HG03521 (cell line): ENCODE results near the gene GMDS.

ENCODE experiments used
- ATAC-seq: cut with Tn5 transposase; IDR thresholded peaks from one replicate; pipeline ENCODE4 v1.9.1; 2021; ENCODE audit warnings: mild to moderate bottlenecking, moderate library complexity; ENCODE audit not compliant: unreplicated experiment

GMDS gene

DNA sequence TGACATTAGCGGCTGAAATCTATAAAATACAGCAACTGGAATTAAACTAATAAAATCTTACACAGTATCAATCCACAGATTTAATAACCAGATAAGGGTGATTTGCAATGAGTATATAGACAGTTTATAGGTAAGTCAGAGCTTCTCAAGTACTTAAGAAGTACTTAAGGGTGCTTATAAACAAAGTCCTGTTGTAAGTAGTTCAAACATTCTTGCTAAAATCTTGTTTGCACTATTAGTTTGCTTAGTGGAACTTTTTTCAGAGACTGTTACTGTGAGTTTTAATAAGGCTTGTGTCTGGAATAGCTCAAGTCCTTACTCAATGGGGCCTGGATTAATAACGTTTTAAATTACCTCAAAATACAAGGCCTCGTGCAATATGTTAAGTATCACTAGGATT, 240.5 kb downstream of the GMDS start:
- no peak for ATAC-seq

DNA sequence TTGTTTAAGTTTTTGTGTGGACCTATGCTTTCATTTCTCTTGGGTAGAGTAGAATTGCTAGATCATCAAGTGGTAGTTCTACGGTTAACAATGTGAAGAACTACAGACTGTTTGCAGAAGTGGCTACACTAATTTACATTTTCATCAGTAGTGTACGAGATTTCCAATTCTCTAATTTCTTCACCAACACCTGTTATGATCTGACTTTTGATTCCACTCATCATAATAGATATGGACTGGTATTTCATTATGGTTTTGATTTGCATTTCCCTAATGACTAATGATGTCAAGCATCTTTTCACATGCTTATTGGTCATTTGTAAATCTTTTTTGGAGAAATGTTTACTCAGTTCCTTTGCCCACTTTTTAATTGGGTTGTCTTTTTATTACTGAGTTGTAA, 244.4 kb downstream of the GMDS start:
- no peak for ATAC-seq

DNA sequence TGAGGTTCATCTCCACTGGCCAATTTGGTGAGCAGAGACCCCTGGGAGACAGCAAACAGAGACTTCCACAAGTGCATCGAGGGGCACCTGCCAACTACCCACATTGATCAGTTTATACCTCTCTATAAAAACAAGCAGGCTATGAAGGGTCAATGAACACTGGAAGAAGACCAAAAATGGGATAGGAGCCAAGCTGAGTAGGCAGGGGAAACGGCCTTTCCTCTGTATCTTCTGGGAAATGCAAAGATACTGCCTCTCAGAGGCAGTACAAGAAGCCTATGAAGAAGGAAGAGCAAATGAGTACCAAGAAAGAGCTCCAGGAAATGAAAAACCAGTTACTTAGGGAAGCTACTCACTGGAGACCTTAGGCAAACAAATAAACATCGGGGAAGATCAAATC, 247.7 kb downstream of the GMDS start:
- ATAC-seq: no peak

DNA sequence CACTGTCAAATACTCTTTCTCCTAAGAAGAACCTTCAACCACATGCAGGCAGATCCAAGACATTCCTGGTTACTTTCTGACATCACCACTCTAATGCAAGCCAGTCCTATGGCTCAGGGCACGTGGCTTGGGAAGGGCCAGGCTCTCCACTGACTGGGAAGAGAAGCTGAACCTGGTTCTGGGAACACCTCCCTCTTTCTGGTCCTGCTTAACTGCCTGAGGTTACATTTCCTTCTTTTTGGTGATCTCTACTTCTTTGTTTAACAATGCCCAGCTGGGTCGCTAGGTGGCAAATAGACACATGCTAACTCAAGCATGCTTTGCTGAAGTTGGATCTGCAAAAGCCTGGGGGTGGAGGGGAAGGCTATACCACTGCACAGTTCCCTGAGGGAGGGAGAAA, 249.8 kb downstream of the GMDS start:
- no peak for ATAC-seq

DNA sequence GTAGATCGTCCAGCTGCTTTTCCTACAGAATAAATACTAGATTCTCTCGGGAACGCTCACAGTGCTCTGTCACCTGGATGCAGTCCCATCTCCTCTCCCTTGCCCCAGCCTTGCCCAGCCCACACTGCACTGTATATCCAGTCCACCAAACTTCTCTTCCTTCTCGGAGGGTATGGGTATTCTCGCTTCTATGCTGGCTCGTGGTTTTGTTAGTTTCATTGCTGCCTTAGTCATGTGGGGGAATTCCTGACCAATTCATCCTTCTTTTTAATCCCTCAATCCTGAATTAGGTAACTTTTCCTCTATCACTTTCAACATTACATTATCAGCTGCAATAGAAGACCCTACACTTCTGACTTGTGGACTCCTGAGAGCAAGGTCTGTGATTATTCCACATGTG, 252.4 kb downstream of the GMDS start:
- ATAC-seq: no peak

DNA sequence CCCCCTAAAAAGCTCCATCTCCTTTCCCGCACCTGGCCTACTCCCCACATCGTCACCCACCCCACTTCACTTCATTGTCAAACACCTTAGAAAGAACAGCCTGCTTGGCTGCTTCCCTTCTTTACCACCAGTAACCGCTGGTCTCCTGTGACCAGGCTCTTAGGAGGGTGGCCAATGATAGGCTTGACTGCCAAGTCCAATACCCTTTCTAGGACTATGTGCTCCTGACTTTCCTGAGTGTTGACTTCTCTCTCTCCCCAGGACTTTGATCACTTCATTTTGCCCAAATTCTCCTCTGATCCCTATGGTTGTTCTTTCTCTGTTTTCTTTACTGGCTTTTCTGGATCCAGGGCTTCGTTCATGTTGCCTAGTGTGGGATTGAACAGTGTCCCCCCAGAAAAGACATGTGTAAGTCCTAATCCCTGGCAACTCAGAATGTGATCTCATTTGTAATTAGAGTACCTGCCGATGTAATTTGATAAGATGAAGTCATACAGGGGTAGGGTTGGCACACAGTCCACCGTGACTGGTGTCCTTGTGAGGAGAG, 254.0 kb downstream of the GMDS start:
- no peak for ATAC-seq

DNA sequence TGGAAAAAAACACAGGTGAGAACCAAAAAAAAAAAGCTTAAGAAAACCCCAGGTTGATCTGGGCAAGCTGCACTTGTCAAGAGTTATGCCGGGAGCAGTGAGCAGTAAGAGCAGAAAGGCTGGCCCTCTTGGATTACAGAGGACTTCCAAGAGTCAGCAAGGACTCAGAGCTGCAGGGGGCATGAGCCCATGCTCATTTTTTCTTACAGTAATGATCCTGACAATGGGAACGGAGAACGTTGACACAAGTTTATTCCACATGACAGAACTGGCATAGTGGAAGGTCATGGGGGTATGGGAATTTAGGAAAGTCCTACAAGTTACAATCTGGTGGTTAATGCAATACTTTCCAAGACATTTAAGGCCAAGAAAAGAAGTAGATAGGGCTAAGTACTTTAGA, 256.6 kb downstream of the GMDS start:
- no peak for ATAC-seq

DNA sequence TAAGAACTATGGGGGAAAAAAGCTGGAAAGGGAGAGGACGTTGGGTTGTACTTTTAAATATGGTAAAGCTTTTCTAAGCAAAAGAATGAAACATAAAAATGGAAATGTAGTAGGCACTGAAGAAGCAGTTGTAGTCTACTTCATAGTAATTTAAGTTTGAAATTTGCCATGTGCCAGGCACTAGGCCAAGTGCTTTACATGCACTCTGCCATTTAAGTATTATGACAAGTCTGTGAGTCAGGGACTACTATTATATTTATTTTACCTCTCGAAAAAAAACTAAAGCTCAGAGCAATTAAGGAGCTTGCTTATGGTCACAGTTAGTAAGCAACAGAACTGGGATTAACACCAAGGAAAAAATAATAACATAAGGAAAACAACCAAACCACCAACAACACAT, 257.8 kb downstream of the GMDS start:
- ATAC-seq: no peak

DNA sequence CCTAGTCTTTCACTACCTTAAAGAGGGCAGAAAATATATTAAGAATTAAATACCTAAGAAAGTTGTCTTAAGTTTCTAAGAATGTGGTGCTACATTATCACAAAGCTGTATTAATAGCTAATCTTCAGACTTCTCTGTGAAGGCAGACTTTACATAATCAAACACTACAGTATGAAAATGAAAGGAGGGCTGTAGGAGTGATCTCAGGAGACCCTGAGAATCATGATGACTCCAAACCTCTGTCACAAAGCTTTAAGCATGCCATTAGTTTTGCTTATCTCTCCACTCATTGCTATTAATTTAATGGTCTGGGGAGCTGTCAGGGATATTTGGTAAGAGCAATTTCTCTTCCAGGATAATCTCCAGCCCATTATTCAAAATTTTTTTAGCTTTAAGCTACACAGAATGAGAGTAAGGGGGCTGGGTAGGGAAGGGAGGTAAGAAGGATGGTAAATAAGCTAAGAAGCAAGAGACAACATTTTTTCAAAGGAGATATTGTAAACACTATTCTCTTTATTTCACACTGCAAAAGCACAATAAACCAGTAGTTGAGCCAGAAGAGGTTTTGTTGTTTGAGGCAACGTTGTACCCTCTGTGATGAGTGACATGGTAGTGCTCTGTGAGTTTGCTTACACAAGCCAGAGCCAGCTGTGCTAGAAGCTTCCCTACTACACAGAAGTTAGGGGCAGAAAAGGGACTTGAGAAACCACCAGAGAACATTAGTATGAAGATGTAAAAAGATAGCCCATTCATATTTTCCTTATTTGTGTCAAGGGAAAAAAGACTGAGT, 258.8 kb downstream of the GMDS start:
- no peak for ATAC-seq

DNA sequence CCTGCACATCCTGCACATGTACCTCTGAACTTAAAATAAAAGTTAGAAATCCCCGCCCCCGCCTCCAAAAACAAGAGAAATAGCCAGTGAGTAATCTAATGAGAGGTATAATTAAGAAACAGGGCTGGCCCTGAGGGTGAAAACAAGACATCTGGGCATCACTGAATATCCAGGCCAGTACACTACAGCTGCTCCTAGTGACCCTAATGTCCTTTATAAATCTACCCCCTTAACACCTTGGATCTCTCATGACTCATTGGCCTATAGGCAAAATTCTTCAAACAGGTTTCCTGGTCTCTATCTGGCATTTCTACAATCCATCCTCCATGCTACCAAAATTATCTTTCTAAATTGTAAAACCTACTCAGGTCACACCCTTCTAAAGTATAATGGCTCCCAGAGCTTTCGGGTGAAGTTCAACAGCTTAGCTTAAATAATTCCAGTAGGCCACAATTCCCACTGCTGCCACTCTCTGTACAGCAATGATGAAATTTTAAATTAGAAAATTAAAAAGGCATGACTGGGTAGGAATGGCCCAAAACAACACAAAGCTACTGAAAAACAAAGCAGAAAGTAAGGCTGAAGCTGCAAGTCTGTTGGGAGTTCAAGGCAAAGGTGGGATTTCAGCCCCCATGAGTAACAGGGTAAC, 260.9 kb downstream of the GMDS start:
- no peak for ATAC-seq

DNA sequence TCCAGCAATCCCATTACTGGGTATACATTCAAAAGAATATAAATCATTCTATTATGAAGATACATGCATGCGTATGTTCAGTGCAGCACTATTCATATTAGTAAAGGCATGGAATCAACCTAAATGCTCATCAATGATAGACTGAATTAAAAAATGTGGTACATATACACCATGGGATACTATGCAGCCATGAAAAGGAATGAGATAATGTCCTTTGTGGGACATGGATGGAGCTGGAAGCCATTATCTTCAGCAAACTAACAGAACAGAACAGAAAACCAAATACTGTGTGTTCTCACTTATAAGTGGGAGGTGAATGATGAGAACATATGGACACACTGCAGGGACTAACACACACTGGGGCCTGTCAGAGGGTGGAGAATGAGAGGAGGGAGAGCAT, 261.6 kb downstream of the GMDS start:
- ATAC-seq: no peak

DNA sequence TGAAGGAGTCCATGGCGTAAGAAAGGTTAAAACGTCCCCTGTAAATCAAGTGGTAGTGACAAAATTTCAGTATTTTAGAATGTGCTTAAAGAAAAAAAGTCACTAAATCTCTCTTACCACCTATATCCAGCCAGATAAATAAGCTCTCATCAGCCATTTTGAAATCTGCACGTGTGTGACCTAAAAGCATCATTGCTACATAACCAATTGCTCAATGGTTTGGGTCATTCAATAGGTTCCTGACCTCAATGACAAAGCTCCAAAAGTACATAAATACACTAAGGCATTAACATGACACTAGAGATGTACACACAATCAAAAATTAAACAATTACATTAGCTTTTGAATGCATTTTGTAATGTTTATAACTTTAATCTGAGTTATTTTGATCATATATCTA, 272.4 kb downstream of the GMDS start:
- ATAC-seq: no peak

DNA sequence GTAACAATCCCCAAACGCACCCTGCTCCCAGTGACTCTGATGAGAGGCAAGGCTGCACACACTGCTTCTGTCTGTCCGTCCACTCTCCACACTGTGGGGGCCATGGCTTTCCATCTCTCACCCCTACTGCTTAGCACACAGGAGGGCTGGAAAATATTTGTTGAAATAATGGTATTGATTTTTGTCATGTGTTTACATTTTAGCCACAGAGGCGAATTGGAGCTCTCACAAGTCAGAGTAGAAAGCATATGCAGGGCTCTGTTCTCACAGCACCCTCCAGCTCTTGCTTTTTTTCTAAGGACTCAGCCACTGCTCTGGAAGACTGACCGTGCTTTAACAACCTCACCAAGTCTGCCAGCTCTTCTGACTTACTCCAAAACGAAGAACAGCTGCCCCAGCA, 273.8 kb downstream of the GMDS start:
- no peak for ATAC-seq

DNA sequence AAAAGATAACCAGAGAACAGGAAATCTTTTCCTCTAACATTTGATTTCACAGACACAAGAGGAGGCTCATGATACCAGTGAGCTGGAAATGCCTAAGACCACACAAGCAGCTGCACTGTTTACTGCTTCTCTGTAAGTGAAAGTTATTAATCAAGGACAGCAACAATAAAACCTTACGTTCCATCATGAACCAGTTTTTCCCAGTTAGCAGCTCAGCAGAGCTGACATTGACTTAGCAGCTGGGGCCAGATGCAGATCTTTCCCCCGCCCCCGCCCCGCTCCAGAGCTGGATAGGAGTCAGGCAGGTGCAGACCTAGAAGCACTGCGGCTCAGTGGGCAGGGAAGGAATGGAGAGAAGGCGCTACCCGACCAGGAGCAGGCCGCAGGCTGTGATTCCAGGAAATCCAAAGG, 275.2 kb downstream of the GMDS start:
- no peak for ATAC-seq

DNA sequence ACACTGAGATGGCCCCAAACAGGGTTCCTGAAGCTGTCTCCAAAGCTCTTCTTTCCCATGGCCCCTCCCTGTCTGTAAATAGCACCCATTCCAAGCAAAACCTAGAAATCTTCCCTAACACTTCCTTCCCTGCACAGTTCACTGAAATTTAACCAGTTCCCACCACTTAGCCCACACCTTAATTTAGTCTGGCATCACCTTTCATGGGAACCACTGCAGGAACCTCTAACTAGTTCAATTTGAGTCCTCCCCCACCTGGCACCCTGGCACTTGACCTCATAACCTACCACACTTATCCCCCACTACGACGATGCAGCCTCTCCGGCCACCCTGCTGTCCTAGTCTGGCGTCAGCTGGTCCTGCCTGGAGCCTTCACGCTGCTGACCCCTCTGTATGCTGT, 278.7 kb downstream of the GMDS start:
- ATAC-seq: no peak

DNA sequence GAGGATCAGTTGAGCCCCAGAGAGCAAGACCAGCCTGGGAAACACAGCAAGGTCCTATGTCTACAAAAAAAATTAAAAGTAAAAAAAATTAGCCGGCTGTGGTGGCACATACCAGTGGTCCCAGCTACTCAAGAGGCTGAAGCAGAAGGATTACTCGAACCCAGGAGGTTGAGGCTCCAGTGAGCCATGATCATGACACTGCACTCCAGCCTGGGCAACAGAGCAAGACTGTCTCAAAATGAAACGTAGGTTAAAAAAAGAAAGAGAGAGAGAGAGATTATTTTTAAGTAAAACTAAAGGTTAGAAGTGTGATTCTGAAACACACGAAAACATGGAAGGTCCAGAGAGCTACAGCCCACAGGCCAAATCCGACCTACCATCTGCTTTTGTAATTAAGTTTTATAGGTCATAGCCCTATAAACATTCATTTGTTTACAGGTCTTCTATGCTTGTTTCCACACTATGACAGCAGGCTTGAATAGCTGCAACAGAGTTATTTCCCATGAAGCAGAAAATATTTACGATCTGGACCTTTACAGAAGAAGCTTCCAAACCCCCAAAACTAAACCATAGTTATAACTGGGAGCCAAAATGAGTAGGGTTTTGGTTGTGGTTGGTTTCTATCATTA, 279.7 kb downstream of the GMDS start:
- ATAC-seq: no peak

DNA sequence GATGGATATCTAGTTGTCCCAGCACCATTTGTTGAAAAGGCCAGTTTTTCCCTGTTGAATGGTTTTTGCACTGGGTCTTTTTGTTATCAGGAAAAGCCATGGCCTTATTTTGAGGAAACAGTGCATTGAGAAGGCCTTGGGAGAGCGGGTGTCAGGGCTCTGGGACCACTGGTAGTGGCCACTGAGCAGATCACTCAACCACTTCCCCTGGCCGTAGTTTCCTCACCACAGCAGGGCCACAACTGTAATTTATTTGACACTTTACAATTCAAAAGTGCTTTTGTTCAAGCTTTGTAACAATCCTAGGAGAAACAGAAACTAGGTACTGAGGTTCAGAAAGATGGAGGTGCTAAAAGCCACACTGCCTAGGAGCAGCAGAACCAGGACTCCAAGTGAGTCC, 281.8 kb downstream of the GMDS start:
- ATAC-seq: no peak

DNA sequence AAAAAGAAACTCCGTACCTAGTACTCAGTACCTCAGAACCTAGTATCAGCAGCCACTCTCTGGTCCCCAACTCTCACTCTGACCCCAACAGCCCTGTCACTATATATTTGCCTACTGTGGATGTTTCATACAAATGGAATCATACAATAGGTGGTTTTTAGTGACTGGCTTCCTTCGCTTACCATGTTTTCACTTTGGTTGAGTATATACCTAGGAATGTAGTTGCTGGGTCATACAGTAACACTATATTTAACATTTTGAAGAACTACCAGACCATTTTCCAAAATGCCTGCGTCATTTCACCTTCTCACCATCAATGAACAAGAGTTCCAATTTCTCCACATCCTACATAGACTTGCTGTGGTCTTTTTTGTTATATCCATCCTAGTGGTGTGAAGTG, 283.2 kb downstream of the GMDS start:
- no peak for ATAC-seq

DNA sequence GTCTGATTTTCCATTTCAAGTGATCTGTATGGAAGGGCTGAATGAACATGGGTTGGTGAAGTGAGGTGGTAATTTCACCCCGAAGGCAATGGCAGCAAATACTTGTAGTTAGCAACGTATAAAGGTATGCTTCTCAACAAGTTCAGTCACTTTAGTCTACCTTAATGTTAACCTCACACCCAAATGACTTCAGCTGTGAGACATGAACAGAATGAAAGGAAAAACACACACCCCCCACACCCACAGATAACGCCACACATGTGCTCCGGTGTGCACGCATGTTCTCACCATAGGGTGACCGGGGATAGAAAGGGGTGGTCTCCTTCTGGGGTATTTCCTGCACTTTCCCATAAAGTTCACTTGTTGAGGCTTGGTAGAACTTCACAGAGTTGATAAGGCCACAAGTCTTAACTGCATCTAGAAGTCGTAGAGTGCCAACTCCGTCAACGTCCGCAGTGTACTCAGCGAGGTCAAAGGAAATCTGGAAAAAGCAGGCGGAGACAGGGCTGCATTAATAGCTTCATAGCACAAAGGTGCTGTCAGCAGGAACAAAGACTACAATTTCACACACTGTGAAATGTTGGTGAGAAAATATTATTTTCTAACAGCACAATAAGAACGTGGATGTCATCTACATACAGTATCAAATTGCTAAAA, 284.8 kb downstream of the GMDS start:
- no peak for ATAC-seq

DNA sequence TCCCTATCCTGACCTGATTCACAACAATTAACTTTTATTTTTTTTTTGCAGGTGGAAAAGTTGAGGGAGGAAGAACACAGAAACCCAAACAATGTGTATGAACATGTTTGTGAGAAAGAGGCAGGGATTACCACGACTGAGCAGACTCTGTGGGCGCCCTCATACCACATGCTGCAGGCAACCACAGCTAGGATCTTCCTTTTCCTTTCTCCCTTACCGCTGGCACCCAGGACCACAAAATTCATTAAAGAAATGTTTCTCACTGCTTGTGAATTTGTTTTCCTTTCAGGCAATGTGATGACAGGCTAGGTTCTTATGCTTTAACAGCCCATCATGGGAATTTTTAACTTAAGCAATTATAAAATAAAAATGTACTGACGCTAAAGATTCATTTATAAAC, 287.1 kb downstream of the GMDS start:
- no peak for ATAC-seq

DNA sequence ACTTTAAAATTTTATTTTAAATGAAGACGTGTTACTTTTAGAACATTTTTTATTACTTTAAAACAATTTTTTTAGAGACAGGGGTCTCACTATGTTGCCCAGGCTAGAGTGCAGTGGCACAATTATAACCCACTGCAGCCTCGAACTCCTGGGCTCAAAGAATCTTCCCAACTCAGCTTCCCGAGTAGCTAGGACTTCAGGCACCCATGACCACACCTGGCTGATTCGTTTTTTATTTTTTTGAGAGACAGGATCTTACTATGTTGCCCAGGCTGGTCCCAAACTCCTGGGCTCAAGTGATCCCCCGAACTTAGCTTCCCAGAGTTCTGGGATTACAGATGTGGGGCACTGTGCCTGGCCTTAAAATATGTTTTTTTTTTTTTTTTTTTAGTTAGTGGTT, 287.7 kb downstream of the GMDS start:
- no peak for ATAC-seq
